HG02973 (cell line): ENCODE results near the gene FAM162A.
A peak's percentile ranks its signal among the peaks of the same experiment; 100 is the strongest.

ENCODE experiments used
- ATAC-seq: cut with Tn5 transposase; IDR thresholded peaks from one replicate; pipeline ENCODE4 v1.9.1; 2021; ENCODE audit warnings: moderate library complexity; ENCODE audit not compliant: unreplicated experiment

Gene FAM162A, protein sequence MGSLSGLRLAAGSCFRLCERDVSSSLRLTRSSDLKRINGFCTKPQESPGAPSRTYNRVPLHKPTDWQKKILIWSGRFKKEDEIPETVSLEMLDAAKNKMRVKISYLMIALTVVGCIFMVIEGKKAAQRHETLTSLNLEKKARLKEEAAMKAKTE

DNA sequence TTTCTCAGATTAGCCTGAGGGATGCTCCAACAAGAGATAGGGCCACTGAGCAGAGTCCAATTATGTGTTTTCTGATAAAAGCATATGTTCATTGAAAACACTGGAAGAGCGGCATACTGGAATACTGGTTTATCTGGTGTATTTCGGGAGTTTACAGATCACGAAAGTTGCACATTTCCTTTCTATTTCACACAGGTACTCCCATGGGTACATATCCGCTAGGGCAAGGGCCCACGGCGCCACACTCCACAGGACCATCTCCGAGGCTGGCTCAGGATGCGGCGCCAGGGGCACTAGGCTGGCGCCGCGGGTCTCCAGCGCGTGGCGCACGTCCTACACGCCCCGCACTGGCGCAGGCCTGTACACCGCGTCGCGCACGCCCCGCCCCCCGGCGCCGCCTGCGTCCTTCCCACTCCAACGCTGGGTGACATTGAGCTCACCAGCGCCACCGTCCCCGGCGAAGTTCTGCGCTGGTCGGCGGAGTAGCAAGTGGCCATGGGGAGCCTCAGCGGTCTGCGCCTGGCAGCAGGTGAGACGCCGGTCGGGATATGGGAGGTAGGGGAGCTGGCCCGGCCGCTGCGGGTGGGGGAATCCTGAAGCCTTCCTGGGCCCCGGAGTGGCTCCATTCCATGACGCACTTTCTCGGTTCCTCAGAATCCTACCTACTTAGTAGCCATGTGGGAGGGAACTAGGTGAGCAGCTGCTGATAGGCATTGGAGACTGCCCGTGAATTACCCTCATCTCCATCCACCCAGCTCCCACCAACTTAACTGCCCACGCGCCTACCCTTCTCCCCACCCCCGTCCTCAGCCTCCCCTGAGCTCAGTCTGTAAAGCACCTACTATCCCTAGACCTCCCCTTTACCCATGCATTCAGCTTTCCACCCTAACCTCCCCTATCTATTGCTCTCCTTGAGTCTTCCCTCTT, at the start of gene FAM162A:
TSS of gene FAM162A (plus strand) at position 412 of the 927 bp plus-strand sequence. CDS start at position 496, 84 bp downstream.
- peak; percentile 86 for ATAC-seq

- no peak for ATAC-seq
These were observed 41.2 kb upstream of the FAM162A start for GRCh38 chr3:122342803-122343202.

DNA sequence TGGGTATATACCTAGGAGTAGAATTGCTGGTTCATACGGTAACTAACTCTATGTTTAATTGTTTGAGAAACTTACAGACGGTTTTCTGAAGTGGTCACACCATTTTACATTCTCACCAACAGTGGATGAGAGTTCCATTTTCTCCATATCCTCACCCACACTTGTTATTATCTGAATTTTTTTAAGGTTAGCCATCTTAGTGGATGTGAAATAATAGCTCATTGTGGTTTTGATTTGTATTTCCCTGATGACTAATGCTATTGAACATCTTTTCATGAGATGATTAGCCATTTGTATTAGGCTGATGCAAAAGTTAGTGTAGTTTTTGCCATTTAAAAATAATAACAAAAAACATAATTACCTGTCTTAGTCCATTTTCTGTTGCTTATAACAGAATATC, 40.3 kb upstream of the FAM162A start:
- ATAC-seq = no peak

- ATAC-seq = no peak
These were observed 34.8 kb upstream of the FAM162A start for GRCh38 chr3:122349171-122349570.

DNA sequence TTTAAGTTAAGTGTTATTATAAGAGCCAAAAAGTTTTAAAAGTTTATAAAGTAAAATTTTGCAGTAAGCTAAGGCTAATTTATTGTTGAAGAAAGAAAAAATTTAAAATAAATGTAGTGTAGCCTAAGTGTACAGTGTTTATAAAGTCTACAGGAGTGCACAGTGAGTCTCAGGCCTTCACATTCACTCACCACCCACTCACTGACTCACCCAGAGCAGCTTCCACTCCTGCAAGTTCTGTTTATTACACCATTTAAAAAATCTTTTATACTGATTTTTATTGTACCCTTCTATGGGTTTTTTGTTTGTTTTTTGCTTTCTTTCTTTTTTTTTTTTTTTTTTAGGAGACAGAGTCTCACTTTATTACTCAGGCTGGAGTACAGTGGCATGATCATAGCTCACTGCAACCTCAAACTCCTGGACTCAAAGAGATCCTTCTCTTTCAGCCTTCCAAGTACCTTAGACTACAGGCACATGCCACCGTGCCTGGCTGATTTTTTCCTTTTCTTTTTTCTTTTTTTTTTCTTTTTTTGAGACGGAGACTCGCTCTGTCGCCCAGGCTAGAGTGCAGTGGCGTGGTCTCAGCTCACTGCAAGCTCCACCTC, 33.1 kb upstream of the FAM162A start:
- no peak for ATAC-seq

- ATAC-seq = no peak
These were observed 32.4 kb upstream of the FAM162A start for GRCh38 chr3:122351612-122352011.

DNA sequence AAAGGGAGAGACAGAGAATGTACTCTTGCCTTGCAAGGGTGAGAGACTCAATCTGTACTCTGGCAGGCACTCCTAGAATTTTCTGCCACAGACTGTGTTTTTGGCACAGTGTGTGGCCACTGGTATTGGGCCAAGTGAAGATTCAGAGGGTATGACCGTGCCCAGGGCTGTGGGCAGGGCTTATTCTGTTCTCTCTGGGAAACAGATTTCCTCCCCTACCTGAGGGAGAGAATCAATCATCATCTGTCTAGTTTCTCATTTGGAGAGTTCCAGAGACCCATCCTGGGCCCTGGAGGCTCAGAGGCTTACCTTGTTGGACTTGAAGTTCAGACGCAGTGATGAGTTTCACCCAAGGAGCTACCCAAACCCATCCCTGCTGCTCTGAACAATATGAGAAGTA, 30.8 kb upstream of the FAM162A start:
- no peak for ATAC-seq

DNA sequence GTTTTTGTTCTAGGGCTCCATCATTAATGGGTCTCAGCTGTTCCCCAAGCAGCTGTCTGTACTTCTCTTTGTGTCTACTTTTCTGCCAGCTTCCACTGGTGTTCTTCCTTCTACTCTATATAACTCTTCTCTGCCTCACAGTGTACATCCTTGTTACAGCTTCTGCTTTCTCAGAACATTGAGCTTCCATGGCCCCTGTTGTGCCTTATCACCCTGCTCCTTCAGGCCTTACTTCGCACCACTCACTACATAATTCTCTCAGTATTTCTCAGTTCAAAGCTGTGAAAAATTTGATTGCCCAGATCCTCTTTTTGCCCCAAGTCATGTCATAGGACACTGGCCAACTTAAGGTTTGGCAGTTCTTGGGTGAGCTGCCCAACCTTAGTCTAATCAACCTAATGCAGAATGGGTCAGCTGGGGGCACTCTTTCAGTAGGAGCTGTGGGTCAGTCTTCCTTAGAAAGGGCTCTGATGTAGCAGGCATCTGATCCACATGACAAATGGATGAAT, 30.0 kb upstream of the FAM162A start:
- ATAC-seq = no peak

GRCh38 chr3:122355612-122356011, 28.4 kb upstream of the FAM162A start:
- ATAC-seq = no peak

DNA sequence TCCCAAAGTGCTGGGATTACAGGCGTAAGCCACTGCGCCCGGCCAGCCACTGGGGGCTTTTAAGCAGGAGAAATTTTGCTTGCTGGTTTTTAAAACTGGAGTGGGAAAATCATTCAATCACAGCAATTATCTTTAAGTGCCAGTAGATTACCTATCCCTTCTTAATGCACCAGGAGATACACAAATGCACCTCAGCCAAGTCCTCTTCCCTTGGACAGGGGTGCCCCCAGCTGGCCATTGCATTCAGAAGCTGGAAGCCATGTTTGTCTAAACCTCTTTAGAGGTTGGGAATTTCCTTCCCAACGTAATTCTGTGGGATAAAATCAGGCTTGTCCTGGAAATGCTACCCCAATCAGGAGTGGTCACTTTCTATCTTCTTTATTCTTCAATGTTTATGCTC, 27.6 kb upstream of the FAM162A start:
- no peak for ATAC-seq

GRCh38 chr3:122357828-122358702, 25.9 kb upstream of the FAM162A start:
- ATAC-seq = no peak

- ATAC-seq = no peak
These were observed 25.3 kb upstream of the FAM162A start for GRCh38 chr3:122358703-122359032.

DNA sequence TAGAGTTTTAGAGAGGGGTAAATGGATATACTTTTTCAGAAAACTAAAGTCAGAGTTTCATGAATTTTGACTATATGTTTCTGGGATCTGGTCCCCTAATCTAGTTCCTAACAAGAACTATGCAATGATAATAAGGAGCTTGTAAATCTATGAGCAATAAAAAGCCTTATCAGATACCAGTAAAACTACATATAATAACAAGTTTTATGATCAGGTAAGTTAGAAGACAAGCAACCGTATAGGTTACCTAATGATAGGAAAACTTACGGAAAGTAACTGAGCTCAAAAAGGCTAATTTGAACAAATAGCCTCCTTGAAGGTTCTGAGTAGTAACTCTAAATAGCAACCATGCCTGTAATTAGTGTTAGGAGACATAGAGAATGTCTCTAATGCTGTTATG, 22.0 kb upstream of the FAM162A start:
- ATAC-seq = no peak

- no peak for ATAC-seq
These were observed 19.5 kb upstream of the FAM162A start for GRCh38 chr3:122364490-122364889.

DNA sequence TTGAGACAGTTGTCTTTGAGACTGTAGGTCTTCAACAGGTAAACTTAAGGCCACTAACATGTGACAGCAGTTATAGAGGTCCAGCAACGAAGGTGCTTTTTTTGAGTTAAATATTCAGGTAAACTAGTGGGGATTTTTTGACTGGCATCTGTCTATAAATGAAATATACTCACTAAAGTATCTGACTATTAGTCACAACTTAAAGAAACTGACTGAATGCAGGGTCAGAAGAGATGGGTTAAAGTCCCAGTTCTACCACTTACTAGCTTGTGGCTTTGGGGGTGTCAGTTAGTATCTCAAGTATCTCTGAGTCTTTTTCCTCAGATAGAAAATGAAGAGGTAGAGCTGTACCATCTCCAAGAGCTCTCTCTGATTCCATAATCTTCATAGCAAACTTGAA, 18.9 kb upstream of the FAM162A start:
- ATAC-seq = peak; percentile 66

DNA sequence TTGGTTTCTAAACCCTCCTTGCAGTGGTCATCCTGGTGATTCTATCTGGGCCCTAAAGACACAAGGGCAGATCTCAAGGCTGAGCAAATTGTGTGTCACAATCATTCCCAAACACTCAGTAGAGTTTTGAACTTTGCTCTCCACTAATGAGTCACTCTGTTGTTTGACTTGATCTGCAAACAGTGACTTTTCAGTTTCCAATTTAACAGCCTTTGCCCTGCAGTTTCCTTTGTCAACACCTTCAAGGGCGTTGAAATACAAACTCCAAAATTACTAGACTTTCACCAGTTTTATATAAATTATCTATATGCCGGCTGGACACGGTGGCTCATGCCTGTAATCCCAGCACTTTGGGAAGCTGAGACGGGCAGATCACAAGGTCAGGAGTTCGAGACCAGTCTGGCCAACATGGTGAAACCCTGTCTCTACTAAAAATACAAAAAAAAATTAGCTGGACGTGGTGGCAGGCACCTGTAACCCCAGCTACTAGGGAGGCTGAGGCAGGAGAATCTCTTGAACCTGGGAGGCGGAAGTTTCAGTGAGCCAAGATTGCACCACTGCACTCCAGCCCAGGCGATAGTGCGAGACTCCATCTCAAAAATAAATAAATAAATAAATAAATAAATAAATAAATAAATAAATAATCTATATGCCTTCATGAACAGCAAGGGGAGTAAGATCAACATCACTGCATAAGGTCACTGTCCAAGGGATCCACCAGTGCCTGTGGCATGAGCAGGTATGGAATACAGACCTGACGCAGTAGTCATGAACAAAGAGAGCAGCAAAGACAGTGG, 18.2 kb upstream of the FAM162A start:
- ATAC-seq = peak; percentile 67

DNA sequence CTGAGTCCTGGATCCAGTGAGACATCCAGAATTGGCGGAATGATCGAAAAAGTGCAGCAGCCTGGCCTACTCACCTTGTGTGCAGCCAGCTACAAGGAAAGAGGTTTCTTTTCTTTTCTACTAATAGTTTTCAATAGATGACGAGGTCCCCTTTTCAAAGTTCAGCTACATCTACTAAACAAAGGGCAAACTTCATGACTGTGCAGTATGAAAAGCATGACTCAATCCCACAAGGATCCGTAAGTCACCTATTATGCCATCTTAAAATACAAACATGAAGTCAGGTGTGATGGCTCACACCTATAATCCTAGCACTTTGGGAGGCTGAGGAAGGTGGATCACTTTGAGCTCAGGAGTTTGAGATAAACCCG, 17.6 kb upstream of the FAM162A start:
- ATAC-seq = no peak

DNA sequence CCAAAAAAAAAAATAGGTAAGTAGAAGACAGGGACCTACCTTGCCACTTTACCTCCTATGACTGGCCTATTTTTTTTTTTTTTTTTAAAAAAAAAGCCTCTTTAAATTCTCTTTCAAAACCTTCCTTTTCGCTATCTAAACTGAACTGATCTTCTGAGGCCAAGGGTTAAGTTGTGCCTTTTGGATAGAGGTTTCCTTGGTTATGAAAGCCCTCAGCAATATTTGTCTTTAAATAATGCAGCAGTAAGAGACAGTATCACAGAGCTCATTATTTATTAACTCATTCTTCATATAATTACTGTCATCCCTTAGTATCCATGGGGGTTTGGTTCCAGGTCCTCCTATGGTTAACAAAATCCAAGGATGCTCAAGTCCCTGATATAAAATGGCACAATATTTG, 9.9 kb upstream of the FAM162A start:
- no peak for ATAC-seq

DNA sequence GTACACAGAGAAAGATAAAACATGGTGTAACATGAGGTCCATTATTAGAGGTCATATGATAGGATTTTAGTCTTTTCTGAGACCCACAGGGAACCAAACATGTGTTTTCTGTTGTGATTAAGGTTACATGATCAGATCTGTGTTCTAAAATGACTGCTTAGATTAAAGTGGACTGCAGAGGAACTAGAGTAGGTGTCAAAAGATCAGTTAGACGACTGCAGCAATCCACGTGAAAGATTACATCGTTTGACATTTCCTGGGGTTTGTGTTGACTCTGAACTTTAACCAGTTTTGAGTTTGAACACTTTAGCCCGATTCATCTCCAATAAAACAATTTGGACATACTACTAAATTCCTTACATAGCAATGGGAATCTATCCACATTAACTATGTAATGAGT, 6.0 kb upstream of the FAM162A start:
- no peak for ATAC-seq
